GM23338 (cell line): Measurements from ENCODE around the gene LRRN1. TPM values are rescaled to one million over a fixed set of nuclear protein-coding genes. Genes with fewer than 3 reads are reported as not detected.

Source experiments
- ATAC-seq: fragments of 200-7000 bp; cut with Tn5 transposase; 3 replicates; pipeline ENCODE4 v1.9.1; 2020
- DNase-seq: peaks from one replicate; pipeline ENCODE4 v3.0.0-alpha.2; 2015; ENCODE audit warnings: low spot score
- H2AFZ ChIP-seq: fragments of 200-600 bp; sonication (generic); 2 replicates; pipeline ENCODE4 v1.8.0; 2016; ENCODE audit warnings: antibody characterized with exemption, mild to moderate bottlenecking, moderate library complexity
- H3F3A ChIP-seq: fragments of 200-600 bp; sonication (generic); replicated peaks from 2 replicates; pipeline ENCODE4 v1.8.0; 2017; ENCODE audit warnings: antibody characterized with exemption, mixed run types, low read depth
- H3K27ac ChIP-seq: fragments of 200-600 bp; sonication (generic); 2 replicates; pipeline ENCODE4 v1.6.1; 2016; ENCODE audit warnings: low read depth
- H3K27me3 ChIP-seq: fragments of 200-600 bp; sonication (generic); 2 replicates; pipeline ENCODE4 v1.8.0; 2016; ENCODE audit warnings: mild to moderate bottlenecking, mixed run types, moderate library complexity; ENCODE audit not compliant: insufficient read depth
- H3K36me3 ChIP-seq: fragments of 200-600 bp; sonication (generic); 2 replicates; pipeline ENCODE4 v1.8.0; 2016; ENCODE audit warnings: mild to moderate bottlenecking; ENCODE audit not compliant: insufficient read depth
- H3K4me1 ChIP-seq: fragments of 200-600 bp; sonication (generic); 2 replicates; pipeline ENCODE4 v1.8.0; 2016; ENCODE audit warnings: mild to moderate bottlenecking, moderate library complexity; ENCODE audit not compliant: insufficient read depth
- H3K4me2 ChIP-seq: fragments of 200-600 bp; sonication (generic); 2 replicates; pipeline ENCODE4 v1.7.1; 2017; ENCODE audit warnings: mixed run types
- H3K4me3 ChIP-seq: fragments of 200-600 bp; sonication (generic); 2 replicates; pipeline ENCODE4 v1.6.1; 2016; ENCODE audit warnings: mixed run types
- H3K79me2 ChIP-seq: fragments of 200-600 bp; sonication (generic); replicated peaks from 2 replicates; pipeline ENCODE4 v1.8.0; 2017; ENCODE audit warnings: mild to moderate bottlenecking; ENCODE audit not compliant: insufficient read depth
- H3K9me2 ChIP-seq: fragments of 200-600 bp; sonication (generic); 2 replicates; pipeline ENCODE4 v1.8.0; 2017; ENCODE audit not compliant: insufficient read depth
- H4K20me1 ChIP-seq: fragments of 200-600 bp; sonication (generic); replicated peaks from 2 replicates; pipeline ENCODE4 v1.8.0; 2017; ENCODE audit warnings: mild to moderate bottlenecking; ENCODE audit not compliant: insufficient read depth
- H3K27ac Mint-ChIP-seq: 2 replicates; pipeline ENCODE4 v1.8.0; 2020; ENCODE audit warnings: inconsistent platforms, mild to moderate bottlenecking, moderate library complexity, mixed read lengths
- H3K27me3 Mint-ChIP-seq: 3 replicates; pipeline ENCODE4 v1.8.0; 2022; ENCODE audit warnings: low read depth, mild to moderate bottlenecking, moderate library complexity, mixed read lengths, inconsistent platforms; ENCODE audit not compliant: insufficient read depth, poor library complexity
- H3K36me3 Mint-ChIP-seq: 3 replicates; pipeline ENCODE4 v1.8.0; 2021; ENCODE audit warnings: low read depth, mild to moderate bottlenecking, inconsistent platforms, moderate library complexity, mixed read lengths
- H3K4me1 Mint-ChIP-seq: 3 replicates; pipeline ENCODE4 v1.8.0; 2020; ENCODE audit warnings: mild to moderate bottlenecking, inconsistent platforms, mixed read lengths
- H3K4me3 Mint-ChIP-seq: 3 replicates; pipeline ENCODE4 v1.8.0; 2021; ENCODE audit warnings: moderate library complexity, mild to moderate bottlenecking, inconsistent platforms, mixed read lengths
- H3K9me3 Mint-ChIP-seq: 3 replicates; pipeline ENCODE4 v1.8.0; 2020; ENCODE audit warnings: moderate library complexity, mild to moderate bottlenecking, inconsistent platforms, mixed read lengths
- JUNB ChIP-seq: IDR thresholded peaks from one replicate; pipeline ENCODE4 v1.6.1; 2016; ENCODE audit warnings: antibody characterized with exemption; ENCODE audit not compliant: unreplicated experiment
- NANOG ChIP-seq: IDR thresholded peaks from 2 replicates; pipeline ENCODE4 v1.6.1; 2016; ENCODE audit warnings: antibody characterized with exemption, borderline replicate concordance
- ZNF114 ChIP-seq: fragments of 250-450 bp; sonication (Bioruptor Pico); IDR thresholded peaks from 2 replicates; pipeline ENCODE4 v1.5.0; 2020; ENCODE audit warnings: mild to moderate bottlenecking, moderate library complexity
- polyA plus RNA-seq: library from polyadenylated mRNA; unstranded; fragments of >200 nt; fragmentation: Nextera tagmentation; extraction: Ambion mirVana; gene quantifications from 2 replicates; pipeline ENCODE4 v1.2.1, GENCODE V29; 2016
- total RNA-seq: library from RNA; depleted of rRNA; stranded (reverse); fragments of >200 nt; shearing (Covaris generic); gene quantifications from 2 replicates; pipeline ENCODE4 v1.2.3, GENCODE V29; 2014
- TF ChIP-seq, protein P1 (sequence below): fragments of 250-450 bp; sonication (Bioruptor Pico); IDR thresholded peaks from 2 replicates; pipeline ENCODE4 v1.5.0; 2020; ENCODE audit warnings: mild to moderate bottlenecking, moderate library complexity
- TF ChIP-seq, protein P2 (sequence below): IDR thresholded peaks from 2 replicates; pipeline ENCODE4 v1.6.1; 2016; ENCODE audit warnings: antibody characterized with exemption

The LRRN1 gene
- total and polyA plus RNA-seq, 2 experiments from 2014 or later: 85.7 to 172 TPM

DNA sequence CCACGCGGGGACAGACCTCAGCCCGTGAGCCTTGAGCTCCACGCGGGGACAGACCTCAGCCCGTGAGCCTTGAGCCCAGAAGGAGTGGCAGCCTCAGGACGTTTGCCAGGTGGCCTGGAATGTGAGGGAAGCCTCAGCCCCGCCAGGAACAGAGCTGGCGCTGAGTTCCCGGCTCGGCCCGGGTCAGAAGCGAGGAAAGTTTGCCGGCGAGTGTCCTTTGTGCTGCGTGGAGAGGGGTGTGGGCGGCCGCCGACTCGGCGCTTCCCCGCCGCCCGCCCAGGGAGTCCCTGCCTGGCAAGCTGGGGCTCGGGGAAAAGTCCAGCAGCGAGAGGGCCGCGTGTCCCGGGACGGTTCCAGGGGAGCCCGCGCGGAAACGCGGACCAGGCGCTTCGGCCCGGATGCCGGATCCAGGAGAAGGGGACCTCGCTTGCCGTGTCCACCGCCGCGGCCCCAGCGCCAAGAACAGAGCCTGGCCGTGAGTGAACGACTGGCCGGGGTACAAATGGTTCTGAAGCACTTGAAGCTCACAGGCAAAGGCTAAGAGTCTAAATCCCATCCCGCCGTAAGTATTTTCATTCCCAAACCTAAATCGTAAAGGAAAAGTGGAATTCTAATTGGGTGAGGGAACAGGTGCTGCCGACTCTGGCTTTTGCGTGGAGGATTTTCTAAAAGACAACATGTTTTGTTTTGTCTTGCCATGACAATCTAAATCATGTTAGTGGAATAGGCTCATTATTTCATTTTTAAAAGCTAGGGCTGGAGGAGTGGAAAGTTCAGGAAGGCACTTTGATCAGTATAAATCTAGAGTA is 1.7 kb downstream of the LRRN1 start (continued):
- TF ChIP-seq, protein P1, sequence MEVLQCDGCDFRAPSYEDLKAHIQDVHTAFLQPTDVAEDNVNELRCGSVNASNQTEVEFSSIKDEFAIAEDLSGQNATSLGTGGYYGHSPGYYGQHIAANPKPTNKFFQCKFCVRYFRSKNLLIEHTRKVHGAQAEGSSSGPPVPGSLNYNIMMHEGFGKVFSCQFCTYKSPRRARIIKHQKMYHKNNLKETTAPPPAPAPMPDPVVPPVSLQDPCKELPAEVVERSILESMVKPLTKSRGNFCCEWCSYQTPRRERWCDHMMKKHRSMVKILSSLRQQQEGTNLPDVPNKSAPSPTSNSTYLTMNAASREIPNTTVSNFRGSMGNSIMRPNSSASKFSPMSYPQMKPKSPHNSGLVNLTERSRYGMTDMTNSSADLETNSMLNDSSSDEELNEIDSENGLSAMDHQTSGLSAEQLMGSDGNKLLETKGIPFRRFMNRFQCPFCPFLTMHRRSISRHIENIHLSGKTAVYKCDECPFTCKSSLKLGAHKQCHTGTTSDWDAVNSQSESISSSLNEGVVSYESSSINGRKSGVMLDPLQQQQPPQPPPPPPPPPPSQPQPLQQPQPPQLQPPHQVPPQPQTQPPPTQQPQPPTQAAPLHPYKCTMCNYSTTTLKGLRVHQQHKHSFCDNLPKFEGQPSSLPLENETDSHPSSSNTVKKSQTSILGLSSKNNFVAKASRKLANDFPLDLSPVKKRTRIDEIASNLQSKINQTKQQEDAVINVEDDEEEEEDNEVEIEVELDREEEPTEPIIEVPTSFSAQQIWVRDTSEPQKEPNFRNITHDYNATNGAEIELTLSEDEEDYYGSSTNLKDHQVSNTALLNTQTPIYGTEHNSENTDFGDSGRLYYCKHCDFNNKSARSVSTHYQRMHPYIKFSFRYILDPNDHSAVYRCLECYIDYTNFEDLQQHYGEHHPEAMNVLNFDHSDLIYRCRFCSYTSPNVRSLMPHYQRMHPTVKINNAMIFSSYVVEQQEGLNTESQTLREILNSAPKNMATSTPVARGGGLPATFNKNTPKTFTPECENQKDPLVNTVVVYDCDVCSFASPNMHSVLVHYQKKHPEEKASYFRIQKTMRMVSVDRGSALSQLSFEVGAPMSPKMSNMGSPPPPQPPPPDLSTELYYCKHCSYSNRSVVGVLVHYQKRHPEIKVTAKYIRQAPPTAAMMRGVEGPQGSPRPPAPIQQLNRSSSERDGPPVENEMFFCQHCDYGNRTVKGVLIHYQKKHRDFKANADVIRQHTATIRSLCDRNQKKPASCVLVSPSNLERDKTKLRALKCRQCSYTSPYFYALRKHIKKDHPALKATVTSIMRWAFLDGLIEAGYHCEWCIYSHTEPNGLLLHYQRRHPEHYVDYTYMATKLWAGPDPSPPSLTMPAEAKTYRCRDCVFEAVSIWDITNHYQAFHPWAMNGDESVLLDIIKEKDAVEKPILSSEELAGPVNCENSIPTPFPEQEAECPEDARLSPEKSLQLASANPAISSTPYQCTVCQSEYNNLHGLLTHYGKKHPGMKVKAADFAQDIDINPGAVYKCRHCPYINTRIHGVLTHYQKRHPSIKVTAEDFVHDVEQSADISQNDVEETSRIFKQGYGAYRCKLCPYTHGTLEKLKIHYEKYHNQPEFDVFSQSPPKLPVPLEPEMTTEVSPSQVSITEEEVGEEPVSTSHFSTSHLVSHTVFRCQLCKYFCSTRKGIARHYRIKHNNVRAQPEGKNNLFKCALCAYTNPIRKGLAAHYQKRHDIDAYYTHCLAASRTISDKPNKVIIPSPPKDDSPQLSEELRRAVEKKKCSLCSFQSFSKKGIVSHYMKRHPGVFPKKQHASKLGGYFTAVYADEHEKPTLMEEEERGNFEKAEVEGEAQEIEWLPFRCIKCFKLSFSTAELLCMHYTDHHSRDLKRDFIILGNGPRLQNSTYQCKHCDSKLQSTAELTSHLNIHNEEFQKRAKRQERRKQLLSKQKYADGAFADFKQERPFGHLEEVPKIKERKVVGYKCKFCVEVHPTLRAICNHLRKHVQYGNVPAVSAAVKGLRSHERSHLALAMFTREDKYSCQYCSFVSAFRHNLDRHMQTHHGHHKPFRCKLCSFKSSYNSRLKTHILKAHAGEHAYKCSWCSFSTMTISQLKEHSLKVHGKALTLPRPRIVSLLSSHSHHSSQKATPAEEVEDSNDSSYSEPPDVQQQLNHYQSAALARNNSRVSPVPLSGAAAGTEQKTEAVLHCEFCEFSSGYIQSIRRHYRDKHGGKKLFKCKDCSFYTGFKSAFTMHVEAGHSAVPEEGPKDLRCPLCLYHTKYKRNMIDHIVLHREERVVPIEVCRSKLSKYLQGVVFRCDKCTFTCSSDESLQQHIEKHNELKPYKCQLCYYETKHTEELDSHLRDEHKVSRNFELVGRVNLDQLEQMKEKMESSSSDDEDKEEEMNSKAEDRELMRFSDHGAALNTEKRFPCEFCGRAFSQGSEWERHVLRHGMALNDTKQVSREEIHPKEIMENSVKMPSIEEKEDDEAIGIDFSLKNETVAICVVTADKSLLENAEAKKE (CRISPR knock-in tag): no peak
- TF ChIP-seq ZNF114 (CRISPR knock-in tag): no peak
- TF ChIP-seq, protein P2, sequence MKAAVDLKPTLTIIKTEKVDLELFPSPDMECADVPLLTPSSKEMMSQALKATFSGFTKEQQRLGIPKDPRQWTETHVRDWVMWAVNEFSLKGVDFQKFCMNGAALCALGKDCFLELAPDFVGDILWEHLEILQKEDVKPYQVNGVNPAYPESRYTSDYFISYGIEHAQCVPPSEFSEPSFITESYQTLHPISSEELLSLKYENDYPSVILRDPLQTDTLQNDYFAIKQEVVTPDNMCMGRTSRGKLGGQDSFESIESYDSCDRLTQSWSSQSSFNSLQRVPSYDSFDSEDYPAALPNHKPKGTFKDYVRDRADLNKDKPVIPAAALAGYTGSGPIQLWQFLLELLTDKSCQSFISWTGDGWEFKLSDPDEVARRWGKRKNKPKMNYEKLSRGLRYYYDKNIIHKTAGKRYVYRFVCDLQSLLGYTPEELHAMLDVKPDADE: no peak

DNA sequence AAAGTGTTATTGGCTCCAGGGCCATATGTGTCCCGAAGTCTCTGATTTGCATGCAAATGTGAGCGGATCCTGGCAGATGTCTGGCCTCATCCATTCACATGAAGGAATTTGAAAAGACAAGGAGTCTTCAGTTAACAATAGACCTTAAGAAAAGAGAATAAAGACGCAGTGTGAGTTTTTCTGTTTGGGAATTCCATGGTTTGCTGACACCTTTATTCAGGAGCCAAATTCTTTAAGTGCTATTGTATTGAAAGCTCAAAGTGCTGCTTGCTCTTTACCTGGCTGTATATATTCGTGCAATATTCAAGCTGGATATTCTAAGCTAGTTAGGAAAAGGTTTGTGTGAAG is 2.2 kb downstream of the LRRN1 start:
- Mint-ChIP-seq H3K4me1 (peaks cover 50% of the 10 kb centered on the region), H3K4me3 (peak overlapping the region; percentile 92), H3K27ac (peak overlapping the region; percentile 78), H3K9me3 (no peaks in the 10 kb centered on the region; the same call in 2 of the 3 replicates), H3K27me3 (peaks cover 13% of the 10 kb centered on the region), H3K36me3 (peaks cover 41% of the 10 kb centered on the region)
- Histone ChIP-seq H3K9me2 (no peaks in the 10 kb centered on the region), H3K4me3 (peak overlapping the region; percentile 53), H3K79me2 (peaks cover 63% of the 10 kb centered on the region), H3F3A (peaks cover 4% of the 10 kb centered on the region), H3K27ac (peak overlapping the region; percentile 94), H3K27me3 (peaks cover 16% of the 10 kb centered on the region), H3K4me2 (peak overlapping the region; percentile 77), H3K4me1 (peaks cover 49% of the 10 kb centered on the region), H3K36me3 (0 out of 2 replicates have a peak, but pooled peaks cover 1% of the 10 kb centered on the region), H4K20me1 (peaks cover 29% of the 10 kb centered on the region), H2AFZ (no peak overlapping the region)
- peak; percentile 91 for DNase-seq
- ATAC-seq: peak; percentile 56
- TF ChIP-seq NANOG: peak; percentile 85; the same call in 1 of the 2 replicates
- TF ChIP-seq JUNB: no peak
